H9 (cell line): Measurements from ENCODE around the gene SOCS1. TPM values are rescaled to one million over a fixed set of nuclear protein-coding genes. Genes with fewer than 3 reads are reported as not detected.

Experiments used
- DNase-seq: peaks from one replicate; pipeline ENCODE4 v3.0.0-alpha.2; 2017
- H2AFZ ChIP-seq: one replicate; pipeline ENCODE4 v1.6.1; 2013; ENCODE audit warnings: mild to moderate bottlenecking, low read length, control low read depth, moderate library complexity
- H2AK5ac ChIP-seq: 2 replicates; pipeline ENCODE4 v1.6.1; 2013; ENCODE audit warnings: low read length, control low read depth, mixed read lengths; ENCODE audit not compliant: insufficient read length
- H2BK120ac ChIP-seq: one replicate; pipeline ENCODE4 v1.6.1; 2013; ENCODE audit warnings: low read depth, mild to moderate bottlenecking, low read length, control low read depth, inconsistent platforms; ENCODE audit not compliant: poor library complexity, severe bottlenecking
- H2BK12ac ChIP-seq: 2 replicates; pipeline ENCODE4 v1.6.1; 2013; ENCODE audit warnings: low read length, control low read depth, mixed read lengths, low read depth; ENCODE audit not compliant: insufficient read length
- H2BK15ac ChIP-seq: 2 replicates; pipeline ENCODE4 v1.6.1; 2013; ENCODE audit warnings: low read depth, low read length, control low read depth
- H2BK20ac ChIP-seq: one replicate; pipeline ENCODE4 v1.6.1; 2013; ENCODE audit warnings: low read depth, mild to moderate bottlenecking, low read length, control low read depth, inconsistent platforms; ENCODE audit not compliant: poor library complexity, severe bottlenecking
- H2BK5ac ChIP-seq: 2 replicates; pipeline ENCODE4 v1.6.1; 2013; ENCODE audit warnings: low read length, control low read depth, mixed read lengths; ENCODE audit not compliant: insufficient read length
- H3K14ac ChIP-seq: 2 replicates; pipeline ENCODE4 v1.6.1; 2013; ENCODE audit warnings: low read length, control low read depth; ENCODE audit not compliant: insufficient read depth
- H3K18ac ChIP-seq: 2 replicates; pipeline ENCODE4 v1.6.1; 2013; ENCODE audit warnings: low read depth, mild to moderate bottlenecking, mixed read lengths, low read length, control low read depth; ENCODE audit not compliant: insufficient read length
- H3K23ac ChIP-seq: 2 replicates; pipeline ENCODE4 v1.6.1; 2013; ENCODE audit warnings: low read length, control low read depth, mixed read lengths, low read depth; ENCODE audit not compliant: insufficient read length
- H3K23me2 ChIP-seq: 2 replicates; pipeline ENCODE4 v1.6.1; 2013; ENCODE audit warnings: low read depth, mild to moderate bottlenecking, mixed read lengths, low read length, control low read depth; ENCODE audit not compliant: insufficient read length, poor library complexity, severe bottlenecking
- H3K27ac ChIP-seq: 2 replicates; pipeline ENCODE4 v1.5.1; 2013; ENCODE audit warnings: low read length, control low read depth, mixed read lengths, low read depth; ENCODE audit not compliant: insufficient read length
- H3K27me3 ChIP-seq: 2 replicates; pipeline ENCODE4 v1.6.1; 2013; ENCODE audit warnings: low read length, control low read depth, inconsistent platforms; ENCODE audit not compliant: insufficient read depth
- H3K4ac ChIP-seq: 2 replicates; pipeline ENCODE4 v1.6.1; 2013; ENCODE audit warnings: low read depth, mild to moderate bottlenecking, control low read depth, inconsistent platforms, low read length, moderate library complexity
- H3K4me1 ChIP-seq: 2 replicates; pipeline ENCODE4 v1.6.1; 2013; ENCODE audit warnings: low read length, control low read depth, inconsistent platforms; ENCODE audit not compliant: insufficient read depth
- H3K4me2 ChIP-seq: 2 replicates; pipeline ENCODE4 v1.6.1; 2013; ENCODE audit warnings: low read length, control low read depth, mixed read lengths; ENCODE audit not compliant: insufficient read length, insufficient read depth
- H3K56ac ChIP-seq: 2 replicates; pipeline ENCODE4 v1.6.1; 2013; ENCODE audit warnings: low read depth, mild to moderate bottlenecking, mixed read lengths, low read length, control low read depth; ENCODE audit not compliant: insufficient read length
- H3K79me1 ChIP-seq: 2 replicates; pipeline ENCODE4 v1.6.1; 2013; ENCODE audit warnings: low read depth, mild to moderate bottlenecking, moderate library complexity, low read length, control low read depth, inconsistent platforms; ENCODE audit not compliant: insufficient read depth, poor library complexity, severe bottlenecking
- H3K79me2 ChIP-seq: 2 replicates; pipeline ENCODE4 v1.6.1; 2013; ENCODE audit warnings: low read length, control low read depth, inconsistent platforms; ENCODE audit not compliant: insufficient read depth
- H3K9ac ChIP-seq: 2 replicates; pipeline ENCODE4 v1.6.1; 2013; ENCODE audit warnings: low read length, control low read depth, mixed read lengths; ENCODE audit not compliant: insufficient read length; ENCODE audit errors: extremely low read depth
- H3K9me3 ChIP-seq: one replicate; pipeline ENCODE4 v1.6.1; 2013; ENCODE audit warnings: low read depth, low read length, inconsistent platforms; ENCODE audit not compliant: control insufficient read depth
- H3T11ph ChIP-seq: one replicate; pipeline ENCODE4 v1.6.1; 2013; ENCODE audit warnings: mild to moderate bottlenecking, low read length, control low read depth, inconsistent platforms
- H4K20me1 ChIP-seq: one replicate; pipeline ENCODE4 v1.6.1; 2013; ENCODE audit not compliant: control insufficient read depth, insufficient read length, insufficient read depth
- H4K5ac ChIP-seq: 2 replicates; pipeline ENCODE4 v1.6.1; 2013; ENCODE audit warnings: low read depth, mild to moderate bottlenecking, mixed read lengths, low read length, control low read depth; ENCODE audit not compliant: insufficient read length
- H4K8ac ChIP-seq: replicated peaks from 2 replicates; pipeline ENCODE4 v1.6.1; 2013; ENCODE audit warnings: low read length, control low read depth, mixed read lengths, low read depth; ENCODE audit not compliant: insufficient read length
- H4K91ac ChIP-seq: 2 replicates; pipeline ENCODE4 v1.6.1; 2013; ENCODE audit warnings: low read depth, mild to moderate bottlenecking, moderate library complexity, mixed read lengths, low read length, control low read depth; ENCODE audit not compliant: insufficient read length
- H3K27ac Mint-ChIP-seq, 3 experiments: 2 replicates in 2 of 3; 3 replicates in 1 of 3; pipeline ENCODE4 v1.8.0; 2020 to 2021; ENCODE audit warnings: mixed read lengths in 3 of 3, mild to moderate bottlenecking in 1 of 3, moderate library complexity in 1 of 3
- H3K27me3 Mint-ChIP-seq: 2 replicates; pipeline ENCODE4 v1.8.0; 2021; ENCODE audit warnings: low read depth, mild to moderate bottlenecking, moderate library complexity, mixed read lengths
- H3K36me3 Mint-ChIP-seq, 3 experiments: 2 replicates in 2 of 3; 3 replicates in 1 of 3; pipeline ENCODE4 v1.8.0; 2020 to 2021; ENCODE audit warnings: low read depth in 3 of 3, mixed read lengths in 3 of 3; ENCODE audit not compliant: insufficient read depth in 1 of 3
- H3K4me1 Mint-ChIP-seq, 2 experiments: 2 replicates each; pipeline ENCODE4 v1.8.0; 2020; ENCODE audit warnings: mixed read lengths in 2 of 2
- H3K4me3 Mint-ChIP-seq, 2 experiments: 2 replicates in 1 of 2; 3 replicates in 1 of 2; pipeline ENCODE4 v1.8.0; 2020 to 2021; ENCODE audit warnings: mild to moderate bottlenecking in 2 of 2, mixed read lengths in 2 of 2, moderate library complexity in 1 of 2
- H3K9me3 Mint-ChIP-seq, 2 experiments: 2 replicates in 1 of 2; 3 replicates in 1 of 2; pipeline ENCODE4 v1.8.0; 2020; ENCODE audit warnings: mild to moderate bottlenecking in 2 of 2, mixed read lengths in 2 of 2, moderate library complexity in 1 of 2
- CTCF ChIP-seq: fragments of 200-600 bp; sonication (generic); conservative IDR thresholded peaks from 3 replicates; pipeline ENCODE4 v1.8.0; 2021; ENCODE audit warnings: antibody characterized with exemption, mild to moderate bottlenecking
- WGBS: extraction: QIAGEN DNeasy Blood & Tissue Kit; methylation state at CpG from one replicate; pipeline ENCODE4 v1.1.7; 2013; ENCODE audit warnings: missing lambda C conversion rate, low lambda C conversion rate, mixed read lengths; ENCODE audit not compliant: insufficient read length; ENCODE audit errors: extremely low coverage; 5-methylcytosine and 5-hydroxymethylcytosine counted together
- total RNA-seq: library from RNA; stranded (reverse); gene quantifications from 2 replicates; pipeline ENCODE4 v1.2.1, GENCODE V29; 2021

Gene SOCS1
- total RNA-seq, 1 experiment from 2014 or later, result 11.0 TPM

DNA sequence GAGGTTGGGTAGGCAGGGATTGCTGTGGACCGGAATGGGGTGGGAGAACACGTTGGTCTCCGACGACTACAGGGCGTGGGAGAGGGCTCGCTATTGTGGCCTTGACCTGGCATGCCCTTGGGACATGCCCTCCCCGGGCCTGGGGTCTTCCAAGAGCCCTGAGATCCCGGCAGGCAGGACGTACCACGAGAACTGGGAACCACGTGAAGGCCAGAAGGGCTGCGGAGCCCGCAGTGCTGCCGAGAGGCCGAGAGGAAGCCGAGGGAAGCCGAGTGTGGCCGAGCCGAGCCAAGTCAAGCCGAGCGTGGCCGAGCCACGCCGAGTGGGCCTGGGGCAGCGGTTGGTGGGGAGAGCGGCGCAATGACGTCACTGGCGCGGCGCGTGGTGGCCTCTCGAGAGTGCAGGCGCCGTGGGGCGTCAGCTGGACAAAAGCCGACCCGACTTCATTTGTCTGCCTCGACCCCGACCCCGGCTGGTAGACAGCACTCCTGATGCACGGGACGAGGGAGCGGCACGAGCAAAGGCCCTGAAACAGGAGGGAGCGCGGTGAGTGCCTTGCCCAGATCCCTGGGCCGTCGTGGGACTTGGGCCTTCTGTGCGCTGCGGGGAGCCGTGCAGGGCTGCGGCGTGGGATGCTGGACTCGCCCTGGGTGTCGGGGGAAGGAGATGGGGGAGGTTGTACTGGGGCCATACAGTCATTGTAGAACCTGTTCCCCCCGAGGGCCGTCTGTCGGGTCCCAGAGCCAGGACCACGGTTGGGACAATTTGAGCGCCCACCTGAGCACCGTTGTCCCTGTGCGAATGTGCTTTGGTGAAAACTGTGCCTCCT is 6.6 kb downstream of the SOCS1 start:
- no peak overlapping the region for H4K91ac ChIP-seq
- no peaks in the 10 kb centered on the region for H3K4me1 ChIP-seq
- peaks cover 5 to 11% (median 8%) of the 10 kb centered on the region in 3 experiments; a peak in 6 of 7 replicates for H3K36me3 Mint-ChIP-seq

More for the DNA sequence above, 6.6 kb downstream of the SOCS1 start:
- Histone ChIP-seq H2BK12ac (no peak overlapping the region), H3K4ac (no peak overlapping the region), H3K23ac (no peak overlapping the region), H3K18ac (no peak overlapping the region), H3K79me1 (no peaks in the 10 kb centered on the region), H2BK120ac (no peak overlapping the region), H3K56ac (no peak overlapping the region), H3T11ph (no peak overlapping the region), H3K14ac (no peak overlapping the region), H2BK15ac (no peak overlapping the region), H3K9me3 (no peaks in the 10 kb centered on the region), H4K20me1 (peaks cover 6% of the 10 kb centered on the region), H4K8ac (no peak overlapping the region), H2AK5ac (no peak overlapping the region), H4K5ac (no peak overlapping the region), H2BK20ac (no peak overlapping the region), H3K27ac (no peak overlapping the region), H3K79me2 (peaks cover 4% of the 10 kb centered on the region; the same call in 1 of the 2 replicates), H2BK5ac (no peak overlapping the region), H3K23me2 (no peaks in the 10 kb centered on the region), H3K27me3 (no peaks in the 10 kb centered on the region), H2AFZ (no peak overlapping the region), H3K9ac (no peak overlapping the region), H3K4me2 (no peak overlapping the region)
- Mint-ChIP-seq H3K4me1 (peaks cover 16 to 18% of the 10 kb centered on the region in 2 experiments), H3K27ac (peak overlapping the region in 1 of 3 experiments; percentile 50; a peak in 2 of 7 replicates), H3K9me3 (no peaks in the 10 kb centered on the region), H3K4me3 (no peak overlapping the region), H3K27me3 (peaks cover 1% of the 10 kb centered on the region; the same call in 1 of the 2 replicates)
- no peak for TF ChIP-seq CTCF
- no CpG with 5 or more reads among the region's 63 CpGs for WGBS
- DNase-seq, result no peak
